Kidney glomerular epithelial cell (primary cell): ENCODE measurements around the gene ARMC6.
"Not testable (repeated sequence)": the region's sequence is repeated elsewhere in the genome, so short reads cannot be mapped to it uniquely, and the experiment has no call there.

Experiments used
- DNase-seq: peaks from one replicate; lab custom pipeline; 2025; lab: John Stamatoyannopoulos, UW

The ARMC6 gene

DNA sequence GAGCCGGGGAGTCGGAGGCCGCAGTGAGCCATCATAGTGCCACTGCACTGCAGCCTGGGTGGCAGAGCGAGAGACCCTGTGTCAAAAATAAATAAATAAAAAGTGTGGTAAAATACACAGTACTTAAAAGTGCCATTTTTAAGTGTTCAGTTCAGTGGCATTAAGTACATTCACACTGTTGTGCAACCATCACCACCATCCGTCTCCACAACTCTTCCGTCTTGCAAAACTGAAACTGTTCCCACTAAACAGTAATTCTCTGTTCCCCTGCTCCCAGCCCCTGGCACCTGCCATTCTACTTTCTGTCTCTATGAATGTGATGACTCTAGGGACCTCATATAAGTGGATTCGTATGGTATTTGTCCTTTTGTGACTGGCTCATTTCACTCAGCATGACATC, 43.7 kb downstream of the ARMC6 start:
- no peak for DNase-seq

DNA sequence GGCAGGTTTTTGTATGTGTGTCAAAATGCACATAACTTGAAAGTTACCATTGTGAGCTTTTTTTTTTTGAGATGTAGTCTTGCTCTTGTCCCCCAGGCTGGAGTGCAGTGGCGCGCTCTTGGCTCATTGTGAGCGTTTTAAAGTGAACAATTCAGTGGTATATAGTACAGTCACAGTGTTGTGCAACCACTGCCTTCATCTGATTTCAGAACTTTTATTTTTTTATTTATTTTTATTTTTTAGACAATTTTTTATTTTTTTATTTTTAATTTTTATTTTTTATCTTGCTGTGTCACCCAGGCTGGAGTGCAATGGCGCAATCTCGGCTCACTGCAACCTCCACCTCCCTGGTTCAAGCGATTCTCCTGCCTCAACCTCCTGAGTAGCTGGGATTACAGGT, 45.4 kb downstream of the ARMC6 start:
- DNase-seq = no peak

DNA sequence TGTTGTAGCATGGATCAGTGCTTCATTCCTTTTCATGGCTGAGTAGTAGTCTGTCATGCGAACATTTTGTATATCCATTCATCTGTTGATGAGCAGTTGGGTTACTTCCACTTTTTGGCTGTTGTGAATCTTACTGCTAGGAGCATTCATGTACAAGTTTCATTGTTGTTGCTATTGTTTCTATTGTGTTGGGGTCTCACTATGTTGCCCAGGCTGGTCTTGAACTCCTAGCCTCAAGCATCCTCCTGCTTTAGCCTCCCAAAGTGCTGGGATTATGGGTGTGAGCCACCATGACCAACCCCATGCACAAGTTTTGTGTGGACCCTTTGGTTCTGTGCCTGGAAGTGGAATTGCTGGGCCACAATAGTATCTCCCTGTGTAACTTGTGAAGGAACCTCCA, 46.2 kb downstream of the ARMC6 start:
- DNase-seq = no peak

DNA sequence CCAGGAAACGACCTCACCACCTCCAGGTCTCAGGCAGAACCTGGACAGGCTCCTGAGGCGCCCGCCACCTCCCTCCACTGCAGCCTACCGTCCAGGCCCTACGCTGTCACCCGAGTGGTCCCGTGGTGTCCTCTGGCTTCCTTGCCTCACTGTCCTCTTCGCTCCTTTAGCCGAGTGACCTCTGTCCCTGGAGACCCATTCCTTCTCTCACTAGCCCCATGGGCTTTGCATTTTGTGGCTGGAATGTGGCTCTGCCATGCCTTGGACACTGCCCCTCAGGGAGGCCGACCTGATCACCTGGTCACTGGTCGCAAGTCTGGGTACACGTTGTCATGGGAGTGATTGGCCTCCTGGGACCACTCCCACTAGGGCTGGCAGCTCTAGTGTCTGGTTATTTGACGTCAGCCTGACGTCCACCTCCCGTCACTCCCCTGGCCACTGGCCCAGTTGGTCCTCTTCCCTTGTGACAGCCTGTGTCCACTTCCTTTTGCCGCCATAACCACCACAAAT, 48.3 kb downstream of the ARMC6 start:
- DNase-seq = no peak

DNA sequence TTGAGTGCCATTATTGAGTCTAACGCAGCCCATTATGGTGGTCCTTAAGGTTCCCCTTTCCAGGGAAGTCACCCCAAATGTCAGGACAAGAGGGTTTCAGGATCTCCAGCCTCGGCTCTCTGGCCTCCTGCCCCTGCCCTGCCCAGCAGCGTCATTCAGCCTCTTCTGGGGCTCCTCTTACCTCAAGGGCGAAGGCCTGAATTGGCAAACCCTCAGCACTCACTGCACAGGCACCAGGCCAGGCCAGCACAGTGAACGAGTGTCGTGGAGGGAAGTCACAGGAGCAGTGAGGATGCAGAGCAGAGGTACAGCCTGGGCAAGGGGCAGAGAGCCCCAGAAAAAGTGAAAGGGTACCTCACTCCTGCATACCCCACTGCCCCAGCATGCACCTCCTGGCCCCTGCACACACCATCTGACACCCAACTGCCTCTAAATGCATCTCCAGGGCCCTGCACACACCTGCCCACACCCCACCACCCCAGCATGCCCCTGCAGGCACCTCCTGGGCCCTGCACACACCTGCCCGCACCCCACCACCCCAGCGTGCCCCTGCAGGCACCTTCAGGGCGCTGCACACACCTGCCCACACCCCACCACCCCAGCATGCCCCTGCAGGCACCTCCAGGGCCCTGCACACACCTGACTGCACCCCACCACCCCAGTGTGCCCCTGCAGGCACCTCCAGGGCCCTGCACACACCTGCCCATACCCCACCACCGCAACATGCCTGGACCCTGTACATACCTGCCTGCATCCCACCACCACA, 50.2 kb downstream of the ARMC6 start:
- no peak for DNase-seq

DNA sequence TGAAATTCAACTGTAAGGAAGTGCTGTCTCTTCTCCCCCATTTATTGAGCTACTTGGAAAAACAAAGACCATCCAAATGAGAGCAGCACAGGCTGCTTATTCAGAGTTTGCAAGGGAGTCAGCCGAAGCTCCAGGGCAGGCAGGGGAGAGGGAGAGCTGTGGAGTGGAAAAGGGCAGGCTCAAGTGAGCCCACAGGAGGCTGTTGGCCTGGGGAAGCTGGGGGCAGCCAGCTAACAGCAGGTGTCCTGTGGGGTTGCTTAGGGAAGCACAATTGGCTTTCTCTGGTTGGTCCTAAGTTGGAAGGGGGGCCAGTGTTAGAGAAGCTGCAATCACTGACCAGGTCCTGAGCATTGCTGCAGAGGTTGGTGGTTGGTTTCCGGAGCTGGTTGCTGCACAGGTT, 54.3 kb downstream of the ARMC6 start:
- DNase-seq = no peak

DNA sequence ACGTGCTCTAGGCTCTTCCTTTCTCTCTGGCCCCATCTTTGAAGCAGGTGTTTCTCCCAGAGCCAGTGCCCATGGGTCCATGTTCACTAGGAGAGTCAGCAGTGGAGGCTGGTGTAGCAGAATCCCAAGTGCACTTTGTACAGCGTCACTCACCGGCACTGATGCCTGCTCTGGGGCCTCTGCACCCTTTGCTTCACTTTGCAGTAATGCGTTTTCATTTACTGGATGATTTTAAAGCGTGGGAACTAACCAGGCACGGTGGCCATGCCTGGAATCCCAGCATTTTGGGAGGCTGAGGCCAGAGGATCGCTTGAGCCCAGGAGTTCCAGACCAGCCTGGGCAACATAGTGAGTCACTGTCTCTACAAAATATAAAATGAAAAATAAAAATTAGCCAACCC, 61.1 kb downstream of the ARMC6 start:
- DNase-seq = no peak

DNA sequence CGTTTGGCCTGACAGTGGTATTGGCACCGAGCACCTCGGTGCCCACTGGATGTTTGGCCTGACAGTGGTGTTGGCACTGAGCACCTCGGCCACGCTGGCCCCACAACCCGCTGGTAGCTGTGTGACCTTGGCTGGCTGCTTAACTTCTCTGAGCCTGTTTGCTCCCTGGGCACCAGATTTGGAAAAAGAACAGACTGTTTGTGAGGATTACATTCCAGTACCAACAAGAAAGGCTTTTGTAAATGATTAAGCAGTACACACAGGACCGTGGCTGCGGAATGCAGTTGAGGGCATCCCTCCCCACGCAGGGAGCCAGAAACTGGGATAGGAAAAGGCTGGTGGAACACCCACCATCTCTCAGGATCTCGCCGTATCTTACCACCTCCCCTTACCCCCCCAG, 62.3 kb downstream of the ARMC6 start:
- DNase-seq = no peak

DNA sequence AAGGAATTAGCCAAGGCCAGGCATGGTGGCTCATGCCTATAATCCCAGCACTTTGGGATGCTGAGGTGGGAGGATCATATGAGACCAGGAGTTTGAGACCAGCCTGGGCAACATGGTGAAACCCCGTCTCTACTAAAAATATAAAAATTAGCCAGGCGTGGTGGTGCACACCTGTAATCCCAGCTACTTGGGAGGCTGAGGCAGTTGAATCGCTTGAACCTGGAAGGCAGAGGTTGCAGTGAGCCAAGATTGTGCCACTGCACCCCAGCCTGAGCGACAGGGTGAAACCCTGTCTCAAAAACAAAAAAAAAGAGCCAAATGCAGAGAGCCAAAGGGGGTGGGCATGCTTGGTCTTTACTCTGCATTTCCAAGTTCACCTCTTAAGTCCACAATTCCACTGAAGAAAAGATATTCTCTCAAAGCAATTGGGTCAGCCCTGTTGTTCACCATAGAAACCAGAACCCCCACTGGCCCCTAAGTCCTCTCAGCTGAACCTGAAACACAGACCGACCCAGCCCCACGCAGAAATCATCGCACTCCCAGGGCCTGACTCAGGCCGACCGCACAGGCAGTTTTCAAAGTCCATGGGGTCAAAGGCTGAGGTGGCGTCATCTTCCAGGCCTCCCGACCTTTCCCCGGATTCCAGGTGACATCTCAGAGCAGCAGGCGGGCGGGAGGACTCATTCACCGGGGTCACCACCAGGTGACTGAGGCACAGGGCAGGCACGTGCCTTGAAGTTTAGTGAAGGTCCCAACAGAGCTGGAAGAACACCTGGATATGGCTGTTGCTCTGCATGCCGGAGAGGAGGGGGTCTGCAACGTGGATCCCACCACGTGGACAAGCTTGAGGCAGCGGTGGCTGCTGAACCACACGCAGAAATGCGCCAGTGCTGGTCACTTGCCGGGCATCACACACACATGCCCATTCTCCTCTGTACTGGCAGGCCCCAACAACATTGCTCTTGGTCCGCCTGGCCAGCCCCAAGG, 63.5 kb downstream of the ARMC6 start:
- DNase-seq = no peak

DNA sequence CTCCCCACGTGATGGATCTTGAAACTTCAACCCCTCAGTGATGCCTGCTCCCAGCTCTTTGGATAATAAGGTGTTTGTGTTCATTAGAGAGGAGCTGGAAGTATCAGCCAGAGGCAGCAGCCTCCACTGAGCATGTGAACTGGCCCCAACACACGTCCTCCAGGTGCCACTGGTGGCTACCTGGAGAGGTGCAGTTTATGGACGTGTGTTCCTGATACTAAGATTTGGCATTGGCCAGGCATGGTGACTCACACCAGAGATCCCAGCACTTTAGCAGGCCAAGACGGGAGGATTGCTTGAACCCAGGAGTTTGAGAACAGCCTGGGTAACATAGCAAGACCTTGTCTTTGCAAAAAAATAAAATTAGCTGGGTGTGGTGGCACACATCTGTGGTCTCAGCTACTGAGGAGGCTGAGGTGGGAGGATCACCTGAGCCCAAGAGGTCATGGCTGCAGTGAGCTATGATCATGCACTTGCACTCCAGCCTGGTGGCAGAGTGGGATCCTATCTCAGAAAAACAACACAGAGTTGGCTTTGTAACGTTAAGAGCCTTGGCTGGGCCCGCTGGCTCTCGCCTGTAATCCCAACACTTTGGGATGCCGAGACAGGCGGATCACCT, 64.8 kb downstream of the ARMC6 start:
- no peak for DNase-seq

DNA sequence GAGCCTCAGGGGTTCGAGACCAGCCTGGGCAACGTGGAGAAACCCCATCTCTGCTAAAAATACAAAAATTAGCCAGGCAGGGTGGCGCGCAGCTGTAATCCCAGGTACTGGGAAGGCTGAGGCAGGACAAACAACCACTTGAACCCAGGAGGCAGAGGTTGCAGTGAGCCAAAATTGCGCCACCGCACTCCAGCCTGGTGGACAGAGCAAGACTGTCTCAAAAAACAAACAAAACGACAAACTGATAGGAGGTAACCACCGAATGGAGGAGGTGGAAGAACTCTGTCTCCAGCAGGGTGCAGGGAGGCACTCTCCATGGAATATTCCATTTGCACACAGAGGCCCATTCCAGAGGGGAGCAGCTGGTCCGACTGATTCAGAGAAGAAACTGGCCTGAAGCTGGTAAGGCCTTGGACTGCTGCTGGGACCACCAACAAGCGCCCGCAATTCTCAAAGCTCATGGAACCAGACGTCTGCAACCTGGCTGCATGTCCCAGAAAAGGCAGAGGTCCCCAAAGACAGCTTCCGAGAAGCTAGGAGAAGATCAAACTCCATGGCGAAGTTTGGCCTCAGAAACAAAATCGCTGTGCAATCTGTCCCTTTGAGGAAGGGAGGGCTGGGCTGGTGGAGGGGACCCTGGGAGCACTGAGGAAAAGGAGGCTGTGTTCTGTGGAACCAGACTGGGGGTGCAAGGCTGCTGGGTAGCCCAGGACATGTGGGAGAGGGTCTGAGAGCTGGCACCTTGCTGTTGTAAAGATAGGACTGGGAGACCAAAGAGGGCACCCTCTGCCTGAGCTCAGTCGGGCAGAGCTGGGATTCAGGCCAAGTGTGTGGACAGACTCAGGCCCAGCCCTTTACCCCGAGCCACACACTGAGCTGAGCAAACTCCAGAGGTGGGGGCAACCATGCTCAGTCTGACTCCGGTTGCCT, 65.6 kb downstream of the ARMC6 start:
- no peak for DNase-seq

DNA sequence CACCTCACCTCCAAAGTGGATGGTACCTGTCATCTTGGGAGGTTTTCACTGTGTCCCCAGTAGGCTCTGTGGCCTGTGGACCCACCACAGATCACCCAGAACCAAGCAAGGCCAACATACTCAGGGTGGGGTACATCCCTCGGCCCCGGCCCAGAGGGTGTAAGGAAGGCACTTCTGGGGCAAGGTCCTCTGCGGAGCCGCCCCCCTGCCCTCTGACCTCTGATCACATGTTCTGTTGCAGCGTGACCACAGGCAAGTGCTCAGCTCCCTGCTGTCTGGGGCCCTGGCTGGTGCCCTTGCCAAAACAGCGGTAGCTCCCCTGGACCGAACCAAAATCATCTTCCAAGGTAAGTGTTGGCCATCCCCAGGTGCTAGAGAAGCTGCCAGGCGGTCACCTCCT, 68.1 kb downstream of the ARMC6 start:
- no peak for DNase-seq

DNA sequence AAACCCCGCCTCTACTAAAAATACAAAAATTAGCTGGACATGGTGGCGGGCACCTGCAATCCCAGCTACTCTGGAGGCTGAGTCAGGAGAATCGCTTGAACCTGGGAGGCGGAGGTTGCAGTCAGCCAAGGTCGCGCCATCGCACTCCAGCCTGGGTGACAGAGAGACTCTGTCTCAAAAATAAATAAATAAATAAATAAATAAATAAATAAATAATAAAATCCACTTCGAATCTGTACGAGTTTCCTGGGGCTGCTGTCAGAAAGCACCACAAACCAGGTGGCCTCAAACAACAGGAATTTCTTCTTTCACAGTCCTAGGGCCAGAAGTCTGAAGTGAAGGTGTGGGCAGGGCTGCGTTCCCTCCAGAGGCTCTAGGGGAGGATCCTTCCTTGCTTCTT, 69.2 kb downstream of the ARMC6 start:
- not testable (repeated sequence) for DNase-seq

DNA sequence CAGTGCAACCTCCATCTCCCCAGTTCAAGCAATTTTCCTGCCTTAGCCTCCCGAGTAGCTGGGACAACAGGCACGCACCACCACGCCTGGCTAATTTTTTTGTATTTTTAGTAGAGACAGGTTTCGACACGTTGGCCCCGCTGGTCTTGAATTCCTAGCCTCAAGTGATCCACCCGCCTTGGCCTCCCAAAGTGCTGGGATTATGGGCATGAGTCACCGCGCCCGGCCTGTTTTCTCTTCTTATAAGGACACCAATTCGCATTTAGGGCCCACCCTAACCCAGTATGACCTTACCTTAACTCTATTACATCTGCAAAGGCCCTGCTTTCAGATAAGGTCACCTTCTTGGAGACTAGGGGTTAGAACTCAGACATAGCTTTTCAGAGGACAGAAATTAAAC, 69.8 kb downstream of the ARMC6 start:
- no peak for DNase-seq

DNA sequence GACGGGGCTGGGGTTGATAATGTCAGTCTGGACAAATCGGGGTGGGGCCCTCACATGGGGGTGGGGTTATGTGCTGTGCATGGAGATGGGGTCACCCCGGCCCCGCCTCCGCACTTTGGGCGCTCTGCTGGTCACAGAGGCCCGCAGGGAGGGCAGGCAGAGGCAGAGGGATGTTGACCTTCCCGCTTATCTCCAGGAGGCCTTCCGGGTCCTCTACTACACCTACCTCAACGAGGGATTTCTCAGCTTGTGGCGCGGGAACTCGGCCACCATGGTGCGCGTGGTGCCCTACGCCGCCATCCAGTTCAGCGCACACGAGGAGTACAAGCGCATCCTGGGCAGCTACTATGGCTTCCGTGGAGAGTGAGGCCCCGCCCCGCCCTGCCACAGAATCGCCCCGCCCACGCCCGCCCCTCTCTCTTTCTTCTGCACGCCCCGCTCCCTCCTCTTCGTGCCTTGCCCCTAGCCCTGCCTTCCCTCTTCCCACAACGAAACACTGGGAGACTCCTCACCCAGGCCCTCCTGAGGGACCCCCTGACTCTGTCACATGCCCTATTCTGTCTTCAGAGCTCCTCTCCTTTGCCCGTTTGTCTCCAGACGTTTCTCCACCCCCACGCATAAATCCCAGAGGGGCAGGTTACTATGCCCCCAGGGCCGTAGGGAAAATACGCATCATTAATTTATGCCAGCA, 72.1 kb downstream of the ARMC6 start:
- DNase-seq = no peak

DNA sequence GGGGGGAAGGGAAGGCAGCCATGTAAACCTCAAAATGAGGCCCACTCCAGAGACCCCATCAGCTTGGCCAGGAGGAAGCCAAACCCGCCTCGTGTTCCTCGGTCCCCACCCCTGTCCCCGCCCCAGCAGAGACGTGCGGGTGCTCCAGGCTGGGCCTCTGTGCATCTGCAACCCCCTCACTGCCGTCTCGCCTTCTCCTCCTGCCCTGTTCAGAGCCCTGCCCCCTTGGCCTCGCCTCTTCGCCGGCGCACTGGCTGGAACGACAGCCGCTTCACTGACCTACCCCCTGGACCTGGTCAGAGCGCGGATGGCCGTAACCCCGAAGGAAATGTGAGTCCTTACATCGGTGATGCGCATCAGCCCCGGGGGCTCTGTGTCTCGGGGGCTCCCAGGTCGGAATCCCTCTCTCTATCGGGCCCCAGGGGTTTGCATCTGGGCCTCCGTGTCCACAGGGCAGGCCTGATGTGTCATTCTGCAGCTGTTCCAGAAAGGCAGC, 72.7 kb downstream of the ARMC6 start:
- no peak for DNase-seq

DNA sequence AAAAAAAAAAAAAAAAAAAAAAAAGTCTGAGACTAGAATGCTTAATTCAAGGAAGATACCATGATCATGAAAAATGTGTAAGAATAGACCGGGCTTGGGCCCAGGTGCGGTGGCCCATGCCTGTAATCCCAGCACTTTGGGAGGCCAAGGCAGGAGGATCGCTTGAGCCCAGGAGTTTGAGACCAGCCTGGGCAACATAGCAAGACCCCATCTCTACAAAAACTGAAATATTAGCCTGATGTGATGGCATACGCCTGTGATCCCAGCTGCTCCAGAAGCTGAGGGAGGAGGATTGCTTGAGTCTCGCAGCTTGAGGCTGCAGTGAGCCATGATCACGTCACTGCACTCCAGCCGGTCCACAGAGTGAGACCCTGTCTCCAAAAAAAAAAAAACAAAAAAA, 73.5 kb downstream of the ARMC6 start:
- DNase-seq = not testable (repeated sequence)

DNA sequence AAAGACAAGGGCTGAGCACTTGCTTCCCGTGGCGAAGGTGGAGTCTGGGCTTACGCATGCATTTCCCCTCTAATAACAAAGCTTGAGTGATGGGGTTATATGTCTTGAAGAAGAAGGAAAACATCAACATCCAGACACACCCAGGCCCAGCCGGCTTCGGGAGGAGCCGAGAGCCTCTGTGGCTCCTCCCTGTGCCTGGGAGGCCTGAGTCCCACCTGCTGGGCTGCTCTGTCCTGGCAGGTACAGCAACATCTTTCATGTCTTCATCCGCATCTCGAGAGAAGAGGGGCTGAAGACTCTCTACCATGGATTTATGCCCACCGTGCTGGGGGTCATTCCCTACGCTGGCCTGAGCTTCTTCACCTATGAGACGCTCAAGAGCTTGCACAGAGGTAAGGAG, 74.3 kb downstream of the ARMC6 start:
- no peak for DNase-seq
